Lower lobe of right lung (tissue), 2 donors: ENCODE results near the gene TRPV3. TPM values are rescaled to one million over a fixed set of nuclear protein-coding genes. Genes with fewer than 3 reads are reported as not detected.

ENCODE experiments used
- ATAC-seq, 2 donors: fragments of 200-7000 bp; cut with Tn5 transposase; one replicate each; pipeline ENCODE4 v1.9.1; 2020 to 2022; ENCODE audit warnings: mild to moderate bottlenecking in 2 of 2, moderate library complexity in 2 of 2
- DNase-seq: peaks from one replicate; pipeline ENCODE4 v3.0.0-alpha.2; 2020
- H3K27ac ChIP-seq: fragments of 200-600 bp; one replicate; pipeline ENCODE4 v1.8.0; 2022
- H3K27me3 ChIP-seq: fragments of 200-600 bp; one replicate; pipeline ENCODE4 v1.8.0; 2022; ENCODE audit warnings: low read depth
- H3K36me3 ChIP-seq: fragments of 200-600 bp; one replicate; pipeline ENCODE4 v1.8.0; 2022; ENCODE audit warnings: mild to moderate bottlenecking
- H3K4me1 ChIP-seq: fragments of 200-600 bp; one replicate; pipeline ENCODE4 v1.8.0; 2022
- H3K4me3 ChIP-seq: fragments of 200-600 bp; one replicate; pipeline ENCODE4 v1.8.0; 2022; ENCODE audit warnings: mild to moderate bottlenecking
- H3K9me3 ChIP-seq: fragments of 200-600 bp; one replicate; pipeline ENCODE4 v1.8.0; 2022
- CTCF ChIP-seq: fragments of 200-600 bp; IDR thresholded peaks from one replicate; pipeline ENCODE4 v1.8.0; 2022; ENCODE audit warnings: antibody characterized with exemption, mild to moderate bottlenecking
- intact Hi-C: fragments of 100-400 bp; cut with DNase I; formaldehyde crosslinking; loops from one replicate; pipeline ENCODE4 v1.11.0; 2022
- total RNA-seq: library from RNA; stranded (reverse); fragmentation: NEBNext Ultra II Directional; extraction: Animal tissue kit (Norgen Biotek cat#: 25700); gene quantifications from one replicate; pipeline ENCODE4 v1.2.1, GENCODE V29; 2021
- donor health status: DM: no; HTN: yes; CAD: no; lungs with severe emphysema.

The TRPV3 gene
- total RNA-seq, 1 donor from 2014 or later, result 0.68 TPM

- TF ChIP-seq CTCF, result no peak
- H3K27me3 ChIP-seq, result peaks cover 10% of the 10 kb centered on the region
- H3K4me3 ChIP-seq, result no peak overlapping the region
- no peak for DNase-seq
- no peaks in the 10 kb centered on the region for H3K9me3 ChIP-seq
- no peaks in the 10 kb centered on the region for H3K4me1 ChIP-seq
- no peak overlapping the region for H3K27ac ChIP-seq
- no peak for ATAC-seq
- intact Hi-C loops, result no loop called here
- H3K36me3 ChIP-seq, result no peaks in the 10 kb centered on the region
These were observed 25.3 kb downstream of the TRPV3 start for GRCh38 chr17:3532106-3532858.

GRCh38 chr17:3531266-3532101, 26.1 kb downstream of the TRPV3 start:
- TF ChIP-seq CTCF, result no peak
- no peak for DNase-seq
- H3K27ac ChIP-seq, result peak overlapping the region; percentile 65
- intact Hi-C loops, result no loop called here
- H3K27me3 ChIP-seq, result peaks cover 10% of the 10 kb centered on the region
- no peaks in the 10 kb centered on the region for H3K9me3 ChIP-seq
- H3K36me3 ChIP-seq, result no peaks in the 10 kb centered on the region
- no peak overlapping the region for H3K4me3 ChIP-seq
- H3K4me1 ChIP-seq, result no peaks in the 10 kb centered on the region
- no peak for ATAC-seq

GRCh38 chr17:3529817-3530741, 27.5 kb downstream of the TRPV3 start:
- Histone ChIP-seq H3K9me3 (no peaks in the 10 kb centered on the region), H3K4me1 (no peaks in the 10 kb centered on the region), H3K4me3 (no peak overlapping the region), H3K27me3 (peaks cover 5% of the 10 kb centered on the region), H3K36me3 (no peaks in the 10 kb centered on the region), H3K27ac (peak overlapping the region; percentile 65)
- TF ChIP-seq CTCF, result no peak
- intact Hi-C loops, result no loop called here
- ATAC-seq, result peak; percentile 74 to 76
- no peak for DNase-seq

GRCh38 chr17:3528880-3529511, 28.6 kb downstream of the TRPV3 start:
- DNase-seq, result no peak
- H3K9me3 ChIP-seq, result no peaks in the 10 kb centered on the region
- H3K27ac ChIP-seq, result no peak overlapping the region
- ATAC-seq, result no peak
- no peak overlapping the region for H3K4me3 ChIP-seq
- no peaks in the 10 kb centered on the region for H3K4me1 ChIP-seq
- H3K36me3 ChIP-seq, result no peaks in the 10 kb centered on the region
- no peak for TF ChIP-seq CTCF
- H3K27me3 ChIP-seq, result peaks cover 5% of the 10 kb centered on the region
- intact Hi-C loops, result no loop called here

GRCh38 chr17:3528403-3528851, 29.2 kb downstream of the TRPV3 start:
- Histone ChIP-seq H3K4me3 (no peak overlapping the region), H3K4me1 (no peaks in the 10 kb centered on the region), H3K9me3 (no peaks in the 10 kb centered on the region), H3K27me3 (peaks cover 5% of the 10 kb centered on the region), H3K36me3 (no peaks in the 10 kb centered on the region), H3K27ac (no peak overlapping the region)
- TF ChIP-seq CTCF, result no peak
- DNase-seq (no peak), ATAC-seq (no peak)
- intact Hi-C loops, result no loop called here
